Hepatocyte (in vitro differentiated cells): ENCODE results near the gene HKDC1.

Source experiments
- CTCF ChIP-seq: fragments of 200-600 bp; sonication (generic); IDR thresholded peaks from 2 replicates; pipeline ENCODE4 v1.5.1; 2016; ENCODE audit warnings: antibody characterized with exemption, mild to moderate bottlenecking; ENCODE audit not compliant: poor library complexity
- EZH2 ChIP-seq: fragments of 200-600 bp; sonication (generic); IDR thresholded peaks from 2 replicates; pipeline ENCODE4 v1.6.1; 2016; ENCODE audit warnings: antibody characterized with exemption, mild to moderate bottlenecking, borderline replicate concordance
- EZH2phosphoT487 ChIP-seq: fragments of 200-600 bp; sonication (generic); IDR thresholded peaks from one replicate; pipeline ENCODE4 v1.6.1; 2018; ENCODE audit warnings: antibody characterized with exemption, mild to moderate bottlenecking, low read depth, moderate library complexity; ENCODE audit not compliant: unreplicated experiment, severe bottlenecking

- TF ChIP-seq EZH2 (no peak), CTCF (no peak), EZH2phosphoT487 (no peak)
Observed at GRCh38 chr10:69220041-69220451, at the start of gene HKDC1.
